ENCODE data around the gene PPP6R2. TPM values are rescaled to one million over a fixed set of nuclear protein-coding genes. Genes with fewer than 3 reads are reported as not detected.

PPP6R2 gene
- 10 to 100 TPM; 38.3 to 41.2 TPM for total RNA-seq

- Mint-ChIP-seq H3K4me1 (no peaks in the 10 kb centered on the region), H3K9me3 (no peaks in the 10 kb centered on the region), H3K27ac (peak within 1 kb of the TSS; percentile 76), H3K4me3 (peak within 1 kb of the TSS; percentile 77), H3K36me3 (no peaks in the 10 kb centered on the region), H3K27me3 (no peaks in the 10 kb centered on the region)
- peak; percentile 91 for DNase-seq
Measured at GRCh38 chr22:50342651-50343540, at the start of gene PPP6R2. Gene PPP6R2 (plus strand): TSS chr22:50343327. CDS start chr22:50393909, 50,582 bp downstream.

GRCh38 chr22:50293441-50294318 is 49.4 kb upstream of the PPP6R2 start:
- Mint-ChIP-seq H3K27me3 (peaks cover 9% of the 10 kb centered on the region), H3K4me3 (peak overlapping the region; percentile 64), H3K4me1 (peaks cover 15% of the 10 kb centered on the region), H3K27ac (peak overlapping the region; percentile 58), H3K9me3 (no peaks in the 10 kb centered on the region), H3K36me3 (no peaks in the 10 kb centered on the region)
- DNase-seq: peak; percentile 41

- peak overlapping the region; percentile 58 for H3K27ac Mint-ChIP-seq
- H3K36me3 Mint-ChIP-seq: no peaks in the 10 kb centered on the region
- no peak for DNase-seq
- peaks cover 15% of the 10 kb centered on the region for H3K4me1 Mint-ChIP-seq
- no peaks in the 10 kb centered on the region for H3K9me3 Mint-ChIP-seq
- peak overlapping the region; percentile 64 for H3K4me3 Mint-ChIP-seq
- H3K27me3 Mint-ChIP-seq: peaks cover 12% of the 10 kb centered on the region
Measured at GRCh38 chr22:50294319-50294656, 48.8 kb upstream of the PPP6R2 start.

GRCh38 chr22:50296658-50297490 is 46.3 kb upstream of the PPP6R2 start:
- no peak for DNase-seq
- Mint-ChIP-seq H3K4me3 (no peak overlapping the region), H3K4me1 (peaks cover 14% of the 10 kb centered on the region), H3K36me3 (no peaks in the 10 kb centered on the region), H3K27ac (no peak overlapping the region), H3K27me3 (peaks cover 12% of the 10 kb centered on the region), H3K9me3 (no peaks in the 10 kb centered on the region)

GRCh38 chr22:50297510-50298265 is 45.4 kb upstream of the PPP6R2 start:
- no peaks in the 10 kb centered on the region for H3K9me3 Mint-ChIP-seq
- H3K27me3 Mint-ChIP-seq: peaks cover 10% of the 10 kb centered on the region
- peaks cover 7% of the 10 kb centered on the region for H3K4me1 Mint-ChIP-seq
- DNase-seq: no peak
- no peaks in the 10 kb centered on the region for H3K36me3 Mint-ChIP-seq
- H3K27ac Mint-ChIP-seq: no peak overlapping the region
- H3K4me3 Mint-ChIP-seq: no peak overlapping the region

- H3K4me3 Mint-ChIP-seq: no peak overlapping the region
- no peaks in the 10 kb centered on the region for H3K9me3 Mint-ChIP-seq
- peaks cover 3% of the 10 kb centered on the region for H3K4me1 Mint-ChIP-seq
- H3K36me3 Mint-ChIP-seq: no peaks in the 10 kb centered on the region
- no peak overlapping the region for H3K27ac Mint-ChIP-seq
- DNase-seq: no peak
- H3K27me3 Mint-ChIP-seq: peaks cover 10% of the 10 kb centered on the region
Measured at GRCh38 chr22:50298266-50298637, 44.9 kb upstream of the PPP6R2 start.

- no peak overlapping the region for H3K27ac Mint-ChIP-seq
- DNase-seq: no peak
- no peak overlapping the region for H3K4me3 Mint-ChIP-seq
- H3K4me1 Mint-ChIP-seq: peaks cover 2% of the 10 kb centered on the region
- no peaks in the 10 kb centered on the region for H3K9me3 Mint-ChIP-seq
- peaks cover 12% of the 10 kb centered on the region for H3K27me3 Mint-ChIP-seq
- H3K36me3 Mint-ChIP-seq: no peaks in the 10 kb centered on the region
Measured at GRCh38 chr22:50298937-50299784, 44.0 kb upstream of the PPP6R2 start.

GRCh38 chr22:50299785-50300619 is 43.1 kb upstream of the PPP6R2 start:
- H3K27ac Mint-ChIP-seq: no peak overlapping the region
- H3K36me3 Mint-ChIP-seq: no peaks in the 10 kb centered on the region
- H3K4me3 Mint-ChIP-seq: no peak overlapping the region
- no peak for DNase-seq
- H3K9me3 Mint-ChIP-seq: no peaks in the 10 kb centered on the region
- H3K4me1 Mint-ChIP-seq: peaks cover 2% of the 10 kb centered on the region
- H3K27me3 Mint-ChIP-seq: peaks cover 14% of the 10 kb centered on the region

GRCh38 chr22:50300620-50301257 is 42.4 kb upstream of the PPP6R2 start:
- Mint-ChIP-seq H3K4me1 (peaks cover 2% of the 10 kb centered on the region), H3K27ac (no peak overlapping the region), H3K9me3 (no peaks in the 10 kb centered on the region), H3K4me3 (no peak overlapping the region), H3K27me3 (peaks cover 15% of the 10 kb centered on the region), H3K36me3 (no peaks in the 10 kb centered on the region)
- DNase-seq: no peak

GRCh38 chr22:50301581-50301991 is 41.5 kb upstream of the PPP6R2 start:
- Mint-ChIP-seq H3K27ac (no peak overlapping the region), H3K4me1 (peaks cover 9% of the 10 kb centered on the region), H3K4me3 (no peak overlapping the region)

GRCh38 chr22:50302041-50302541 is 41.0 kb upstream of the PPP6R2 start:
- Mint-ChIP-seq H3K36me3 (no peaks in the 10 kb centered on the region), H3K9me3 (no peaks in the 10 kb centered on the region), H3K27ac (no peak overlapping the region), H3K27me3 (peaks cover 22% of the 10 kb centered on the region), H3K4me1 (peaks cover 9% of the 10 kb centered on the region), H3K4me3 (no peak overlapping the region)
- DNase-seq: no peak

More at GRCh38 chr22:50301581-50301991, 41.5 kb upstream of the PPP6R2 start:
- DNase-seq: no peak
- peaks cover 22% of the 10 kb centered on the region for H3K27me3 Mint-ChIP-seq
- no peaks in the 10 kb centered on the region for H3K9me3 Mint-ChIP-seq
- no peaks in the 10 kb centered on the region for H3K36me3 Mint-ChIP-seq

GRCh38 chr22:50302564-50302963 is 40.6 kb upstream of the PPP6R2 start:
- no peak for DNase-seq
- H3K4me3 Mint-ChIP-seq: no peak overlapping the region
- H3K4me1 Mint-ChIP-seq: peaks cover 9% of the 10 kb centered on the region
- H3K9me3 Mint-ChIP-seq: no peaks in the 10 kb centered on the region
- no peaks in the 10 kb centered on the region for H3K36me3 Mint-ChIP-seq
- no peak overlapping the region for H3K27ac Mint-ChIP-seq
- peaks cover 22% of the 10 kb centered on the region for H3K27me3 Mint-ChIP-seq

Measured in activated naive CD8-positive, alpha-beta T cell treated with anti-CD3 and anti-CD28 coated beads for 36 hours (primary cell).